Liver (tissue), 3 donors: ENCODE measurements around the gene ATP8B3.

Source experiments
- ATF3 ChIP-seq: IDR thresholded peaks from 2 replicates; pipeline ENCODE4 v1.6.1; 2016; ENCODE audit warnings: antibody characterized with exemption
- CTCF ChIP-seq: fragments of 150-350 bp; IDR thresholded peaks from 2 replicates; pipeline ENCODE4 v1.5.1; 2017; ENCODE audit warnings: improper control_type of control experiment, low read depth, low read length; ENCODE audit not compliant: missing input control
- EGR1 ChIP-seq, 2 donors: IDR thresholded peaks; 2 replicates each; pipeline ENCODE4 v1.6.1; 2016 to 2018; ENCODE audit warnings: antibody characterized with exemption in 2 of 2, low read depth in 2 of 2
- GABPA ChIP-seq, 2 donors: IDR thresholded peaks in 1 of 2; conservative IDR thresholded peaks in 1 of 2; 2 replicates each; pipeline ENCODE4 v1.6.1; 2016; ENCODE audit warnings: antibody characterized with exemption in 2 of 2, mild to moderate bottlenecking in 1 of 2, moderate library complexity in 1 of 2
- HNF4A ChIP-seq, 2 donors: conservative IDR thresholded peaks; 2 replicates each; pipeline ENCODE4 v1.6.1; 2016; ENCODE audit warnings: antibody characterized with exemption in 2 of 2, mild to moderate bottlenecking in 2 of 2
- JUND ChIP-seq, 2 donors: IDR thresholded peaks; 2 replicates each; pipeline ENCODE4 v1.6.1; 2016; ENCODE audit warnings: antibody characterized with exemption in 2 of 2
- MAX ChIP-seq: IDR thresholded peaks from 2 replicates; pipeline ENCODE4 v1.6.1; 2016; ENCODE audit warnings: antibody characterized with exemption
- RAD21 ChIP-seq, 2 donors: IDR thresholded peaks; 2 replicates each; pipeline ENCODE4 v1.6.1; 2016; ENCODE audit warnings: antibody characterized with exemption in 2 of 2, mild to moderate bottlenecking in 2 of 2
- REST ChIP-seq: IDR thresholded peaks from 2 replicates; pipeline ENCODE4 v1.6.1; 2016; ENCODE audit warnings: antibody characterized with exemption, mild to moderate bottlenecking
- RXRA ChIP-seq, 2 donors: IDR thresholded peaks; 2 replicates each; pipeline ENCODE4 v1.6.1; 2017 to 2018; ENCODE audit warnings: antibody characterized with exemption in 2 of 2, mild to moderate bottlenecking in 1 of 2
- TAF1 ChIP-seq: conservative IDR thresholded peaks from 2 replicates; pipeline ENCODE4 v1.6.1; 2016; ENCODE audit warnings: antibody characterized with exemption, mild to moderate bottlenecking
- YY1 ChIP-seq: IDR thresholded peaks from 2 replicates; pipeline ENCODE4 v1.6.1; 2016; ENCODE audit warnings: antibody characterized with exemption, mild to moderate bottlenecking
- ZBTB33 ChIP-seq: IDR thresholded peaks from 2 replicates; pipeline ENCODE4 v1.6.1; 2016; ENCODE audit warnings: antibody characterized with exemption
- donor health status: healthy.
- donor health status: healthy.

GRCh38 chr19:1860821-1861598, 48.9 kb upstream of the ATP8B3 start:
- TF ChIP-seq CTCF, result no peak
- no peak for TF ChIP-seq MAX
- no peak for TF ChIP-seq REST
- TF ChIP-seq EGR1 (IDR thresholded peaks at IDR 0.05; ENCODE audit: low read depth in 2 of 2), result no peak
- TF ChIP-seq RXRA (IDR thresholded peaks at IDR 0.05), result no peak
- TF ChIP-seq YY1, result no peak
- TF ChIP-seq JUND (IDR thresholded peaks at IDR 0.05), result no peak
- no peak for TF ChIP-seq TAF1
- TF ChIP-seq HNF4A (conservative IDR thresholded peaks at IDR 0.05), result no peak
- TF ChIP-seq ZBTB33, result no peak
- no peak for TF ChIP-seq RAD21 (IDR thresholded peaks at IDR 0.05)
- no peak for TF ChIP-seq ATF3
- TF ChIP-seq GABPA (IDR thresholded peaks at IDR 0.05 in 1 of 2, conservative IDR thresholded peaks at IDR 0.05 in 1 of 2), result no peak
